ENCODE data around the gene PRSS35.
"Not testable (repeated sequence)": the region's sequence is repeated elsewhere in the genome, so short reads cannot be mapped to it uniquely, and the experiment has no call there.

PRSS35 gene

DNA sequence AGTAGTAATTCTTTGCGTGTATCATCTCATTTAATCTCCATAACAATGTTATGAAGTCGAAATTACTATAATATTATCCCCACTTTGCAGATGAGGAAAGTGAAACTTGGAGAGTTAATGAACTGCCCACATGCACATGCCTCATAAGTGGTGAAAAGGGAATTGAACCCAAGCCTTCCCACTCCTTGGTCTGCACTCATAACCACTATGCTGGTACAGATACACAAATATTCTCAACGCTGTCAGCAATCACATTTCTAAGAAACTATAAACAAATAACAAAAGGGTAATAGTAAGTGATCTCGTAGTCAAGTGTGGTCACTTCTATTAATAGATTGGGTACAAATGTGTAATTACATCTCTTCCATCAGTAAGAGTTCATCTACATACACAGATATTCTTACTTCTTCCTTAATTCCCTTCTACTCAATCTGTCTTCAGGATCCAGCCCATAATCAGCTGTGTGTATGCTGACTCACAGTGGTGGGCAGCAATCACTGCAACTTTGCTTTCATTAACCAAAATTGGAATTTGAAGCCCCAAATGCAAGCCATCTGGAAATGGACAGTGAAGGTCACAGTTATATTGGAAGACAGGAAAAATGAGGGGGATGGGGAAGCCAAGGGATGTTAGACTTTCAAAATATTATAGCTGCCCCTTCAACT lies 6.6 kb downstream of the PRSS35 start:
- no peak for DNase-seq

DNA sequence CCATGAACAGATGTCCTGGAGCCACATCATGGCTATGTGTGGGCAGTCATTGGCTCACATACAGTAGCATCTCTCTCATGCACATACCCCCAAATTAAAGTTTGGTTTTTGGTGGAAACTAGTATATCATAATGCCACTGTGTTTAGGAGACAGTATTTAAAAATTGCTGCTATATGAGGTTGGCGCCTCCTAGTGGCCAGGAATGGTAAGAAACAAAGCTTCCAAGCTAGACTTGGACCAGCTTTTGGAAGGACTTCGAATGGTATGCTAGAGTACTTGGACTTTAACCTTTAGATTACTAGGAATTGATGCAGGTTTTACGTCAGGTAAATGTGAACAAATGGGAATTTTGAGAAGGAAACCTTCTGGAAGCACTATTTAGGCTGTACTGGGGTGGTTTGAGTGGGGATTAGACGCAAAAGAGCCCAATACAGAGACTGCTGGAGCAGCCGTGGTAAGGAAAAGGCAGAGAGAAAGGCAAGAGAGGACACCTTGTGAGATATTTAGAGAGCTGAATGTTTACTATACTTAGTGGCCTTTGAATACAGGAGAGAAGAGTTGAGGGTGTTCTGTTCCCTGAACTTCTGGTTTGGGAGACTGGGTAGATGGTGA lies 23.8 kb downstream of the PRSS35 start:
- peak in 2 of 3 experiments; percentile 35 to 37 for DNase-seq

DNA sequence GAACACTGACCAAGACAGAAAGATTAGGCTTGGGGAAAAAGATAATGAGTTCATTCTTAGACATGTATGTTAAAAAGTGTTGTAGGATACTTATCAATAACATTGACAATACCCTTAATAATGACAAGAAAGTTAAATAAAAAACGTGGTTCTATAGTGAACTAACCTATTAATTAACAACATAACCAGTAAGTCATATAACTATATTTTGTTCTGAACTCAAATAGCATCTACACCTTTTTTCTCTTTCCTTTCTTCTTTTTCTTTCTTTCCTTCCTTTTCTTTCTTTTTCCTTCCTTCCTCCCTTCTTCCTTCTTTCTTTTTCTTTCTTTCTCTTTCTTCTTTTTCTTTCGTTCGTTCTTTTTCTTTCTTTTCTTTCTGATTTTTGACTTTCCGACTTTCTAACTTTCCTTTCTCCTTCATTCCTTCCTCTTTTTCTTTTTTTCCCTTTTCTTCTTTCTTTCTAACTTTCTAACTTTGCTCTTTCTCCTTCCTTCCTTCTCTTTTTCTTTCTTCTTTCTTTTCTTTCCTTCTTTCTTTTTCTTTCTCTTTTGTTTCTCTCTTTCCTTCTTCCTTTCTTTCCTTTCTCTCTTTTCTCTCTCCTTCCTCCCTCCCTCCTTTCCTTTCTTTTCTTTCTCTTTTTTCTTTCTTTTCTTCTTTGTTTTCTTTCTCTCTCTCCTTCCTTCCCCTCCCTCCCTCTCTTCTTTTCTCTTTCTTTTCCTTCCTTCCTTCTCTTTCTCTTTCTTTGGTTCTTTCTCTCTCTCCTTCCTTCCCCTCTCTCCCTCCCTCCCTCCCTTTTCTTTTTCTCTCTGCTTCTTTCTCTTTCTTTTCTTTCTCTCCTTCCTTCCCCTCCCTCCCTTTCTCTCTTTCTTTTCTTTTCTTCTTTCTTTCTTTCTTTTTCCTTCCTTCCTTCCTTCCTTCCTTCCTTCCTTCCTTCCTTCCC lies 24.6 kb downstream of the PRSS35 start:
- no peak for DNase-seq

DNA sequence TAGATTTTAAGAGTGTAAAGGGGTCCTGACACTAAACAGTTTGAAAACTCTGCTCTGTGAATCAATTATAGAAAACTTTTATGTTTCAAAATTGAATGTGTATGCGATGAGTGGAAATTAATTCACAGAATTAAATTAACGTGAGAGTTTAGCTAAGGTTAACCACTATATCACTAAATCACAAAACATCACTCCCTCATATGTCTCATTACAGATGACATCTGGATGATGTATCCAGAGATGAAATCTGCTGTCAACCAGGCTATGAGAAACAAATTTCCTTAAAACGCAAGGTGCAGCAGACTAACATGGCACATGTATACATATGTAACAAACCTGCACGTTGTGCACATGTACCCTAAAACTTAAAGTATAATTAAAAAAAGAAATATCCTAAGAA lies 27.3 kb downstream of the PRSS35 start:
- no peak for DNase-seq

DNA sequence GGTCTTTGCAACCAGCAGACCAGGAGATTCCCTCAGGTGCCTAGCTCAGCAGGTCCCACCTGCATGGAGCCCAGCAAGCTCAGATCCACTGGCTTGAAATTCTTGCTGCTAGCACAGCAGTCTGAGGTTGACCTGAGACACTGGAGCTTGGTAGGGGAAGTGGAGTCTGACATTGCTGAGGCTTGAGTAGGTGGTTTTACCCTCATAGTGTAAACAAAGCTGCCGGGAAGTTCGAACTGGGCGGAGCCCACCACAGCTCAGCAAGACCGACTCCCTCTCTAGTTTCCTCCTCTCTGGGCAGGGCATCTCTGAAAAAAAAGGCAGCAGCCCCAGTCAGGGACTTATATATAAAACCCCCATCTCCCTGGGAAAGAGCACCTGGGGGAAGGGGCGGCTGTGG lies 34.3 kb downstream of the PRSS35 start:
- DNase-seq: no peak

DNA sequence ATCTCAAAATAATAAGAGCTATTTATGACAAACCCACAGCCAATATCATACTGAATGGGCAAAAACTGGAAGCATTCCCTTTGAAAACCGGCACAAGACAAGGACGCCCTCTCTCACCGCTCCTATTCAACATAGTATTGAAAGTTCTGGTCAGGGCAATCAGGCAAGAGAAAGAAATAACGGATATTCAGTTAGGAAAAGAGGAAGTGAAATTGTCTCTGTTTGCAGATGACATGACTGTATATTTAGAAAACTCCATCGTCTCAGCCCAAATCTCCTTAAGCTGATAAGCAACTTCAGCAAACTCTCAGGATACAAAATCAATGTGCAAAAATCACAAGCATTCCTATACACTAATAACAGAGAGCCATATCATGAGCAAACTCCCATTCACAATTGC lies 38.1 kb downstream of the PRSS35 start:
- not testable (repeated sequence) for DNase-seq

DNA sequence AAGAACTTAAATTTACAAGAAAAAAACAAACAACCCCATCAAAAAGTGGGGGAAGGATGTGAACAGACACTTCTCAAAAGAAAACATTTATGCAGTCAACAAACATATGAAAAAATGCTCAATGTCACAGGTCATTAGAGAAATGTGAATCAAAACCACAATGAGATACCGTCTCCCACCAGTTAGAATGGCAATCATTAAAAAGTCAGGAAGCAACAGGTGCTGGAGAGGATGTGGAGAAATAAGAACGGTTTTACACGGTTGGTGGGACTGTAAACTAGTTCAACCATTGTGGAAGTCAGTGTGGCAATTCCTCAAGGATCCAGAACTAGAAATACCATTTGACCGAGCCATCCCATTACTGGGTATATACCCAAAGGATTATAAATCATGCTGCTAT lies 39.4 kb downstream of the PRSS35 start:
- not testable (repeated sequence) for DNase-seq

DNA sequence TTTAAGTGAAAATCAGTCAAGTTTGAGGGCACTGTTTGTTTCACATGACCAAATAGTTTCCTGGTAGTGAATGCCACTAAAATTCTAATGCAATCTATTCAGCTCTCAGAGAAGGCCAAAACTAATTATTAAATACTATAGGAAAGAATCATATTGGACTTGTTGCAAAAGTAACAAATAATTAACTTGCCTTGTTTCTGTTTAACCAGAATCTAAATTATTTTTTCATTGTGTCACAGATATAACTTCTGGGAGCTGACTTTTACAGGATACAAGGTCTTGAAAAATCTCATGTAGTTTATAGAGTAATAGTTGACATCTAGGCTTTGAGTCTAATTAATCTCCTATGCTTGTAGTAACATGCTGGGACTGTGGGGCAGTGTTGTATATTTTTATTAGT lies 44.5 kb downstream of the PRSS35 start:
- no peak for DNase-seq

DNA sequence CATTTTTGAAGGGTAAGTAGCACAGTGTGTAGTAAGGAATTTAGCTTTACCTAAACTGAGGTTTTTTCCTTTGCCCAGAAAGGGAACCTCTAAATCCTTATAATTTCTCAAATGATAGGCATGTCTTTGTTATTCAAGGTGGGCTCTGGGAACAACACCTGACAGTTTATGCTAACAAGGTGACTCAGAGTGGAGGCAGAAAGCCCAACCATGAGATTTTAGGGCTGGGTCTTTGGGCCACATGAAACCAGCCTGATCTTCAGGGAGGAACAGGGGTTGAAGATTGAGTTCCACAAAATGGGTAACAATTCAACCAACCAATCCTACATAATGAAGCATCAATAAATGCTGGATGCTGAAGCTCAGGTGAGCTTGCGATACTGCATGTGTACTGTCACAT lies 46.6 kb downstream of the PRSS35 start:
- DNase-seq: no peak

DNA sequence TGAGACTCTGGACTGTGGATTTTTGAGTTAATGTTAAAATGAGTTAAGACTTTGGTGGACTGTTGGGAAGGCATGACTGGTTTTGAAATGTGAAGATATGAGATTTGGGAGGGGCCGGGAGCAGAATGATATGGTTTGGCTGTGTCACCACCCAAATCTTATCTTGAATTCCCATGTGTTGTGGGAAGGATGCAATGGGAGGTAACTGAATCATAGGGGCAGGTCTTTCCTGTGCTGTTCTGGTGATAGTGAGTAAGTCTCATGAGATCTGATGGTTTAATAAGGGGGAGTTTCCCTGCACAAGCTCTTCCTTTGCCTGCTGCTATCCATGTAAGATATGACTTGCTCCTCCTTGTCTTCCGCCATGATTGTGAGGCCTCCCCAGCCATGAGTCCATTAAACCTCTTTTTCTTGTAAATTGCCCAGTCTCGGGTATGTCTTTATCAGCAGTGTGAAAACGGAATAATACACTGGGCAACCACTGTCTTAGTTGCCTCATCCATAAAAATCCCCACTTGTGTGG lies 59.4 kb downstream of the PRSS35 start:
- not testable (repeated sequence) for DNase-seq

DNA sequence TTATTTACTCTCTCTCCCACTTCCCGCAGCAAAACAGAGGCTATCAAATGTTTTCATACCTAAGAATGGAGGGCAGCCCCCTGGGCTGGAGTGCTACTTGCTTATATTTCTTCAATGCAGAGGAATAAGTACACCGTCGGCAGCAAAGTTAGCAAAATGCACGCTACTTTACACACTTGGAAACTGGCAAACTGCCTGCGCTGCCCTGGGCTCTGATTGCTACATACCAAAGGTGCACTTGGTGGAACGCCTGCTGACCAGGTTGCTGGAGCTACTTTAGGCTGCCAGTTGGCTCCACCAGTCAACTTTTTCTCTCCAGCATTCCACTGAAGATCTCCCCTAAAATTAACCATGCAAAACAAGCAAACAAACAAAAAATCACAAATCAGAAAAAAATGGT lies 62.4 kb downstream of the PRSS35 start:
- DNase-seq: no peak
